COLO829 (cell line): Measurements from ENCODE around the gene BCL2L15.
A peak's percentile ranks its signal among the peaks of the same experiment; 100 is the strongest.

Source experiments
- DNase-seq: peaks from one replicate; pipeline ENCODE4 v3.0.0; 2012; ENCODE audit warnings: low spot score

BCL2L15 gene

GRCh38 chr1:113905435-113905861 lies 18.1 kb upstream of the BCL2L15 start:
- no peak for DNase-seq

GRCh38 chr1:113904674-113905434 lies 17.5 kb upstream of the BCL2L15 start, which contains the start of the genes AP4B1 and DCLRE1B:
Gene AP4B1, minus strand, starts transcription at chr1:113904799. Its CDS starts 82 bp downstream, at chr1:113904717.
Gene DCLRE1B, plus strand, starts transcription at chr1:113905326. Its CDS starts 261 bp downstream, at chr1:113905587.
- DNase-seq, result peak; percentile 92

- no peak for DNase-seq
Measured at GRCh38 chr1:113904293-113904673, 16.9 kb upstream of the BCL2L15 start.

GRCh38 chr1:113903501-113904292 lies 16.3 kb upstream of the BCL2L15 start:
- no peak for DNase-seq

- DNase-seq, result no peak
Measured at GRCh38 chr1:113901191-113901590, 13.8 kb upstream of the BCL2L15 start.

- no peak for DNase-seq
Measured at GRCh38 chr1:113899111-113899510, 11.7 kb upstream of the BCL2L15 start.

- no peak for DNase-seq
Measured at GRCh38 chr1:113898241-113898814, 10.9 kb upstream of the BCL2L15 start.

- no peak for DNase-seq
Measured at GRCh38 chr1:113895961-113896360, 8.6 kb upstream of the BCL2L15 start.

- no peak for DNase-seq
Measured at GRCh38 chr1:113895098-113895497, 7.7 kb upstream of the BCL2L15 start.

GRCh38 chr1:113893267-113893666 lies 5.9 kb upstream of the BCL2L15 start:
- no peak for DNase-seq

- DNase-seq, result no peak
Measured at GRCh38 chr1:113891631-113892220, 4.3 kb upstream of the BCL2L15 start.

GRCh38 chr1:113890816-113891215 lies 3.4 kb upstream of the BCL2L15 start:
- DNase-seq, result no peak

- DNase-seq, result no peak
Measured at GRCh38 chr1:113886417-113887401, 672 bp downstream of the BCL2L15 start.

- no peak for DNase-seq
Measured at GRCh38 chr1:113881661-113882060, 5.7 kb downstream of the BCL2L15 start.

GRCh38 chr1:113879739-113880038 lies 7.7 kb downstream of the BCL2L15 start:
- no peak for DNase-seq

GRCh38 chr1:113876176-113876575 lies 11.2 kb downstream of the BCL2L15 start:
- no peak for DNase-seq

- DNase-seq, result no peak
Measured at GRCh38 chr1:113875714-113876113, 11.7 kb downstream of the BCL2L15 start.

- no peak for DNase-seq
Measured at GRCh38 chr1:113874012-113874879, 13.1 kb downstream of the BCL2L15 start.

- DNase-seq, result no peak
Measured at GRCh38 chr1:113872219-113872935, 15.0 kb downstream of the BCL2L15 start.
